Measurements from ENCODE around the gene COL23A1. TPM values are rescaled to one million over a fixed set of nuclear protein-coding genes. Genes with fewer than 3 reads are reported as not detected.
A peak's percentile ranks its signal among the peaks of the same experiment; 100 is the strongest.
"Not testable (repeated sequence)": the region's sequence is repeated elsewhere in the genome, so short reads cannot be mapped to it uniquely, and the experiment has no call there.

Gene COL23A1
- total RNA-seq, 2 experiments from 2014 or later, result 0.15 TPM; not detected in 1

DNA sequence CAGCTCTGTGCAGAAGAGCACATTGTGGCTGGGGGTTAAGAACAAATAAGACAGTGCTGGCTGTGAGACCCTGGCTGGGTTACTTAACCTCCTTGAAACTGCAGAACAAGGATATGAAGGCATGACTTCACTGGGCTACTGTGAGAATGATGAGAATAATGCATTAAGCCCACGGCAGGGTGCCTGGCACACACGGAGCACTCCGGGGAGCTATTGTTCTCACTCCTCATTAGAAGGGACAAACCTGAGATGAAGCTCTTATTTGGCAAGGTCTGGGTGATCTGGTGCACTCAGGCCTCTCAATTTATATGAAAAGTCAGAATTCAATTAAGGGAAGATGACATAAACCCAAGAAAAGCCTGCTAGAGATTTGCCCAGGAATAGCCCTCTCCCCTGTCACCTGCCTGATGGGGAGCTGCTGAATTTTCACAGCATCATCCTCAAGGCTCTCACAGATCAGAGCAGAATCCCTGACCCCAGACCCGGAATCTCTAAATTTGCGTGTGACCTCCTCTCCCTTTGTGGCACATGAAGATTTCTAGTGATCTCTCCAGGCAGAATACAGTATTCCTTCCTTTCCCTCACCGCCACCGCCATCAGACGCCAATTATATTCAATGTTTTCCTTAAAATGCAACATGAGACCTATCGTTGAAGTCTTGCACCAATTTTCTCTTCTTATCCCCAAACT lies 102.1 kb downstream of the COL23A1 start:
- no peak for DNase-seq
- Mint-ChIP-seq H3K27ac (no peak overlapping the region), H3K27me3 (peaks cover 4% of the 10 kb centered on the region), H3K4me3 (no peak overlapping the region), H3K4me1 (ENCODE audit: low read depth) (peaks cover 5% of the 10 kb centered on the region), H3K36me3 (no peaks in the 10 kb centered on the region), H3K9me3 (no peaks in the 10 kb centered on the region)
- CTCF ChIA-PET, result no interaction called here
- POLR2A ChIA-PET, result no interaction called here
- intact Hi-C loops (cut with micrococcal nuclease), result no loop called here

DNA sequence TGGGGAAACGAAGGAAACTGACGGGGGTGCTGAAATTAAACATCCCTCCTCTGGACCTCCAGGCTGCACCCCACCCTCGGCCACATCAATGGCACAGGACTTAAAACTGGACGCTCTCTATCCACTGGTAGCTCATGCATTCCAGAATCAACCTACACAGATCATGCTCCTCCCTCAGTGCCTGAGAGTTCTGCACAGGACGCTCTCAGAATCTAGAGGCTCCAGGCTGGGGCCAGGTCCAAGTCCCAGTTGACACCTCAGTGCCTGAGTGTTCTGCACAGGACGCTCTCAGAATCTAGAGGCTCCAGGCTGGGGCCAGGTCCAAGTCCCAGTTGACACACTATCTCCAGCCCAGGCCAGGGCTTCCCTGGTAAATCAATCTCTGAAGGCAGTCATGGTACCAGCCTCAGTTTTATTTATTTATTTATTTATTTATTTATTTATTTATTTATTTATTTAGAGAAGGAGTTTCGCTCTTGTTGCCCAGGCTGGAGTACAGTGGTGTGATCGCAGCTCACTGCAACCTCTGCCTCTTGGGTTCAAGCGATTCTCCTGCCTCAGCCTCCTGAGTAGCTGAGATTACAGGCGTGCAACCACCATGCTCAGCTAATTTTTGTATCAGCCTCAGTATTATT lies 103.2 kb downstream of the COL23A1 start:
- H3K27me3 Mint-ChIP-seq; H3K36me3 Mint-ChIP-seq; intact Hi-C loops (cut with micrococcal nuclease); CTCF ChIA-PET; DNase-seq; H3K4me3 Mint-ChIP-seq; POLR2A ChIA-PET; H3K9me3 Mint-ChIP-seq; H3K27ac Mint-ChIP-seq; H3K4me1 Mint-ChIP-seq (ENCODE audit: low read depth): not testable (repeated sequence)

GRCh38 chr5:178486239-178486641 lies 104.0 kb downstream of the COL23A1 start:
- Mint-ChIP-seq H3K27me3 (peaks cover 2% of the 10 kb centered on the region), H3K27ac (no peak overlapping the region), H3K4me1 (ENCODE audit: low read depth) (peaks cover 5% of the 10 kb centered on the region), H3K36me3 (no peaks in the 10 kb centered on the region), H3K9me3 (no peaks in the 10 kb centered on the region), H3K4me3 (no peak overlapping the region)
- POLR2A ChIA-PET, result no interaction called here
- intact Hi-C loops (cut with micrococcal nuclease), result no loop called here
- CTCF ChIA-PET, result no interaction called here
- no peak for DNase-seq

GRCh38 chr5:178483620-178484019 lies 106.6 kb downstream of the COL23A1 start:
- peak; percentile 65 for DNase-seq
- H3K9me3 Mint-ChIP-seq, result no peaks in the 10 kb centered on the region
- peak overlapping the region; percentile 49 for H3K27ac Mint-ChIP-seq
- no peak overlapping the region for H3K4me3 Mint-ChIP-seq
- POLR2A ChIA-PET, result no interaction called here
- intact Hi-C loops (cut with micrococcal nuclease), result no loop called here
- peaks cover 2% of the 10 kb centered on the region for H3K27me3 Mint-ChIP-seq
- no peaks in the 10 kb centered on the region for H3K36me3 Mint-ChIP-seq
- CTCF ChIA-PET, result no interaction called here
- H3K4me1 Mint-ChIP-seq (ENCODE audit: low read depth), result peaks cover 5% of the 10 kb centered on the region

GRCh38 chr5:178479261-178479660 lies 110.9 kb downstream of the COL23A1 start:
- ChIA-PET CTCF (no interaction called here), POLR2A (no interaction called here)
- Mint-ChIP-seq H3K27ac (no peak overlapping the region), H3K9me3 (no peaks in the 10 kb centered on the region), H3K4me3 (no peak overlapping the region), H3K36me3 (no peaks in the 10 kb centered on the region), H3K4me1 (ENCODE audit: low read depth) (peaks cover 5% of the 10 kb centered on the region), H3K27me3 (peaks cover 6% of the 10 kb centered on the region)
- intact Hi-C loops (cut with micrococcal nuclease), result no loop called here
- no peak for DNase-seq

- intact Hi-C loops (cut with micrococcal nuclease), result no loop called here
Observed at GRCh38 chr5:178478370-178478769, 111.8 kb downstream of the COL23A1 start.

DNA sequence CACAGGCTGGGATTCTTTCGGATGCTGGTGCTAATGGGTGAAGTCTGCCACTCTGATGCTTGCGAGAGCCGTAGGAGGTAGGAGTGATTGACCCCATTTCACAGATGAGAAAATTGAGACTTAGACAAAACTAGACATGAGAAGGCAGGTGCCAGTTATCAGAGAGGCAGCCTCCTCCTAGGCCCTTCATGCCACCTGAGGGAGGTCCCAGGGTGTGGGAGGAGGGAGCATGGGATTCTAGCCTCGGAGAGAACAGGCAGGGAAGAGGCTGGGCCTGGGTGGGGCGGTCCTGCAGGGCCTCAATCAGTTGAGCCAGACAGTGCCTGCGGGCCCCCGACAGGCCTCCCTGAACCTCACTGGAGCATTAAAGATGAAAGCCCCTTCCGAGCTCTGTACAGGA lies 112.4 kb downstream of the COL23A1 start:
- intact Hi-C loops (cut with micrococcal nuclease), result no loop called here
- H3K27ac Mint-ChIP-seq, result no peak overlapping the region
- H3K4me3 Mint-ChIP-seq, result no peak overlapping the region
- ChIA-PET POLR2A (no interaction called here), CTCF (no interaction called here)
- H3K9me3 Mint-ChIP-seq, result no peaks in the 10 kb centered on the region
- no peaks in the 10 kb centered on the region for H3K4me1 Mint-ChIP-seq (ENCODE audit: low read depth)
- H3K27me3 Mint-ChIP-seq, result peaks cover 6% of the 10 kb centered on the region
- H3K36me3 Mint-ChIP-seq, result no peaks in the 10 kb centered on the region
- no peak for DNase-seq

More at GRCh38 chr5:178478370-178478769, 111.8 kb downstream of the COL23A1 start:
- ChIA-PET POLR2A (no interaction called here), CTCF (no interaction called here)
- no peak overlapping the region for H3K4me3 Mint-ChIP-seq
- H3K27ac Mint-ChIP-seq, result no peak overlapping the region
- H3K9me3 Mint-ChIP-seq, result no peaks in the 10 kb centered on the region
- no peaks in the 10 kb centered on the region for H3K4me1 Mint-ChIP-seq (ENCODE audit: low read depth)
- peaks cover 6% of the 10 kb centered on the region for H3K27me3 Mint-ChIP-seq
- no peak for DNase-seq
- H3K36me3 Mint-ChIP-seq, result no peaks in the 10 kb centered on the region

DNA sequence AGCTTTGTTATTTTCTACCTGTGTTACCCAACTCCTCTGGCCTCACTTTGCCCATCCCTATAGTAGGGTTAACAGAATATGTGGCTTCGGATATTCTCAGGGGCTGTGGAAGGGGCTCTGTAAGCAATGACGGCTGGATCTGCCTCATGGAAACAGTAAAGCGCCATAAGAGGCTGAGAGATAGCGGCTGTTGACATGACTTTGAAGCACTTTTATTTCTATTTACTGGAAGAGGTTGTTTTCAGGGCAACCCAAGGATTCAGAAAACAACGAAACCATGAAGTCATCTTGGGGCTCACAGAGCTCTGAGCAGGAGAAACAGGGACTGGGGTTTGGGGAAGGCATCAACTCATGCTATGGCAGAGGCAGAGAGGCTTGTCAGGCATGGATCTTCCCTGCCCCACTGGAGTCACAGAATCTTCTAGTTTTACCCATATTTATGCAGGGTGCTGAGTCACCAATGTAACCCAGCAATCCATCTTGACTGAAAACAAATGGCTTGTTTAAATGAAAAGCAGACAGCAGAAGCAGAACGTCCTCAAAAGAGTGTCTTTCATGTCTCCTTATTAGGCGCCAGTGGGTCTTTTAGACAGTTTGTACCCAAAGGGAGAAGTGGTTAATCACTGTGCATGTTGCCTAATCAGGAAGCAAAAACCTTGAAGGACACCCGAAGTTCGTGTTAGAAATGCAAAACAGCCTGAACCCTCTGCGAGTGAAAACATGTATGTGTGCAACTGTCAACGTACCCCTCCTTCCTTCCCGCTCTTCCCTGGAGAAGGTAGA lies 113.0 kb downstream of the COL23A1 start:
- no peak overlapping the region for H3K27ac Mint-ChIP-seq
- H3K4me3 Mint-ChIP-seq, result no peak overlapping the region
- peaks cover 6% of the 10 kb centered on the region for H3K27me3 Mint-ChIP-seq
- H3K4me1 Mint-ChIP-seq (ENCODE audit: low read depth), result no peaks in the 10 kb centered on the region
- CTCF ChIA-PET, result no interaction called here
- no peaks in the 10 kb centered on the region for H3K36me3 Mint-ChIP-seq
- POLR2A ChIA-PET, result no interaction called here
- DNase-seq, result no peak
- no peaks in the 10 kb centered on the region for H3K9me3 Mint-ChIP-seq
- intact Hi-C loops (cut with micrococcal nuclease), result no loop called here

- no peak for DNase-seq
- Mint-ChIP-seq H3K27me3 (peaks cover 6% of the 10 kb centered on the region), H3K4me3 (no peak overlapping the region), H3K36me3 (no peaks in the 10 kb centered on the region), H3K27ac (no peak overlapping the region), H3K4me1 (ENCODE audit: low read depth) (no peaks in the 10 kb centered on the region), H3K9me3 (no peaks in the 10 kb centered on the region)
- ChIA-PET CTCF (no interaction called here), POLR2A (no interaction called here)
- intact Hi-C loops (cut with micrococcal nuclease), result no loop called here
Observed at GRCh38 chr5:178476531-178476930, 113.7 kb downstream of the COL23A1 start.

DNA sequence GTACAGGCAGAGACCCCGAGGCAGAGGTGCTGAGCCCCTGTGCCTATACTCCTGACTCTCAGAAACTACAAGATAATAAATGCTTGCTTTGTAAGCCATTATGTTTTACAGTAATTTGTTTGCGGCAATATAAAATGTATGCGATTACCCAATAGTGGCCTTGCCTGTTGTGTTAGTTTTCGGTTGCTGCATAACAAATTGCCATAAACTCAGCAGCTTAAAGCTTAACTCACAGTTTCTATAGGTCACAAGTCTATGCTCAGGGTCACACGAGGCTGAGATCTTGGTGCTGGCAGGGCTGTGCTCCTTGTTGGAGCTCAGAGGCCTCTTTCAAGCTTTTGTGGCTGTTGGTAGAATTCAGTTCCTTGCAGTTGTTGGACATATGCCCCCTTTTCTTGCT lies 114.8 kb downstream of the COL23A1 start:
- intact Hi-C loops (cut with micrococcal nuclease), result no loop called here
- Mint-ChIP-seq H3K4me3 (no peak overlapping the region), H3K36me3 (no peaks in the 10 kb centered on the region), H3K9me3 (no peaks in the 10 kb centered on the region), H3K4me1 (ENCODE audit: low read depth) (no peaks in the 10 kb centered on the region), H3K27ac (no peak overlapping the region), H3K27me3 (peaks cover 7% of the 10 kb centered on the region)
- DNase-seq, result no peak
- ChIA-PET CTCF (no interaction called here), POLR2A (no interaction called here)

- no peaks in the 10 kb centered on the region for H3K9me3 Mint-ChIP-seq
- intact Hi-C loops (cut with micrococcal nuclease), result no loop called here
Observed at GRCh38 chr5:178474562-178475184, 115.5 kb downstream of the COL23A1 start.

DNA sequence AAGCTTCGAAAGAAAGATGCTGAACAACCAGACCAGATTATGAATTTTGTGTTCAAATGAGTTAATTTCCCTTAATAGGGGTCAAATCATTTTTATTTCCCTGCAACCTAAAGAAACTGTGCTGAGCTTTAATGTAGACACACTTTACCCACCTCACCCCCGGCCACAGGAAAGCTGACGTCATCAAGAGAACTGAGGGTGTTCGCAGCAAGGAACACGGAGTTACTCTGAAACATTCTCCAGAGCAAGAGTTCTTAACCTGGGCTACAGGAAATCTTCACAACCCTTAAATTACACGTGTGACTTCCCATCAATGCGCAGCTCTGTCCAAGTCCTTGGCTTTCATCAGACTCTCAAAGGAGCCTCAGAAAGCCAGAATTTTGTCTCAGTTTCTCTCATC lies 116.3 kb downstream of the COL23A1 start:
- DNase-seq, result no peak
- POLR2A ChIA-PET, result no interaction called here
- Mint-ChIP-seq H3K27me3 (peaks cover 14% of the 10 kb centered on the region), H3K4me1 (ENCODE audit: low read depth) (no peaks in the 10 kb centered on the region), H3K9me3 (no peaks in the 10 kb centered on the region), H3K27ac (no peak overlapping the region), H3K36me3 (no peaks in the 10 kb centered on the region), H3K4me3 (no peak overlapping the region)
- CTCF ChIA-PET, result interaction anchor here (1.2 kb wide), 1 partner anchor 12 kb away, joined by 3 read pairs; no protein-coding TSS in a partner anchor
- intact Hi-C loops (cut with micrococcal nuclease), result no loop called here

More at GRCh38 chr5:178474562-178475184, 115.5 kb downstream of the COL23A1 start:
- DNase-seq, result no peak
- H3K27ac Mint-ChIP-seq, result no peak overlapping the region
- ChIA-PET CTCF (no interaction called here), POLR2A (no interaction called here)
- no peak overlapping the region for H3K4me3 Mint-ChIP-seq
- peaks cover 10% of the 10 kb centered on the region for H3K27me3 Mint-ChIP-seq
- H3K36me3 Mint-ChIP-seq, result no peaks in the 10 kb centered on the region
- no peaks in the 10 kb centered on the region for H3K4me1 Mint-ChIP-seq (ENCODE audit: low read depth)
